ENCODE data around the gene EDN1.

DNA sequence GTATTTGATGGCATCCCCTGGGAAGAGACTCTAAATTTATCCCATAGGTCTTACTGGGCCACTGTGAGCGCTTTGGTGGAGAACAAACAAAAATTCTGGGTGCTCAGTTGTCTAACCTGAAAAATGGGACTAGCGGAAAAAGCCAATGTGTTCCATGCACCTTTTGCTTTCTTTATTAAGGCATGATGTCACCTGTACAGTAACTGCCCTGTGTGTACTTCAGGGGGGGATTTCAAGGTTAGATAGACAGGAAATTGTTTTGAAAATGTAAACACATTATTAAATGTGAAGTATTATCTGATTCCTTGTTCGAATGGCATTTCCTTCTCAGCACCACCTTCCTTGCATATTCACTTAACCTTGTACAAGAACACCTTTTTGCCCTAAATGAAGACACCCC, 1.2 kb upstream of the EDN1 start:
- TF ChIP-seq BHLHE40 (IDR thresholded peaks at IDR 0.05; ENCODE audit: low read depth, low read length), result no peak
- no peak for TF ChIP-seq POLR2A (IDR thresholded peaks at IDR 0.05; ENCODE audit: low read depth, low read length)
- TF ChIP-seq, protein P1, sequence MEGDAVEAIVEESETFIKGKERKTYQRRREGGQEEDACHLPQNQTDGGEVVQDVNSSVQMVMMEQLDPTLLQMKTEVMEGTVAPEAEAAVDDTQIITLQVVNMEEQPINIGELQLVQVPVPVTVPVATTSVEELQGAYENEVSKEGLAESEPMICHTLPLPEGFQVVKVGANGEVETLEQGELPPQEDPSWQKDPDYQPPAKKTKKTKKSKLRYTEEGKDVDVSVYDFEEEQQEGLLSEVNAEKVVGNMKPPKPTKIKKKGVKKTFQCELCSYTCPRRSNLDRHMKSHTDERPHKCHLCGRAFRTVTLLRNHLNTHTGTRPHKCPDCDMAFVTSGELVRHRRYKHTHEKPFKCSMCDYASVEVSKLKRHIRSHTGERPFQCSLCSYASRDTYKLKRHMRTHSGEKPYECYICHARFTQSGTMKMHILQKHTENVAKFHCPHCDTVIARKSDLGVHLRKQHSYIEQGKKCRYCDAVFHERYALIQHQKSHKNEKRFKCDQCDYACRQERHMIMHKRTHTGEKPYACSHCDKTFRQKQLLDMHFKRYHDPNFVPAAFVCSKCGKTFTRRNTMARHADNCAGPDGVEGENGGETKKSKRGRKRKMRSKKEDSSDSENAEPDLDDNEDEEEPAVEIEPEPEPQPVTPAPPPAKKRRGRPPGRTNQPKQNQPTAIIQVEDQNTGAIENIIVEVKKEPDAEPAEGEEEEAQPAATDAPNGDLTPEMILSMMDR (conservative IDR thresholded peaks at IDR 0.05; ENCODE audit: low read depth, low read length), result no peak
- TF ChIP-seq SMC3 (IDR thresholded peaks at IDR 0.05; ENCODE audit: low read depth, low read length), result no peak
- no peak for TF ChIP-seq NFE2L2 (IDR thresholded peaks at IDR 0.05; ENCODE audit: low read depth, low read length)
- no peak for TF ChIP-seq RFX5 (IDR thresholded peaks at IDR 0.05; ENCODE audit: low read depth, low read length)
- TF ChIP-seq MXI1 (IDR thresholded peaks at IDR 0.05; ENCODE audit: borderline replicate concordance, low read depth, low read length), result no peak
- TF ChIP-seq RAD21 (IDR thresholded peaks at IDR 0.05; ENCODE audit: low read length), result no peak
- TF ChIP-seq MAZ (IDR thresholded peaks at IDR 0.05; ENCODE audit: borderline replicate concordance, low read depth, low read length), result no peak
- TF ChIP-seq RCOR1 (IDR thresholded peaks at IDR 0.05; ENCODE audit: insufficient replicate concordance, low read length), result no peak
- no peak for TF ChIP-seq ELK1 (IDR thresholded peaks at IDR 0.05; ENCODE audit: borderline replicate concordance, low read depth, low read length)
- no peak for TF ChIP-seq USF2 (IDR thresholded peaks at IDR 0.05; ENCODE audit: low read depth, low read length)
- TF ChIP-seq FOS (IDR thresholded peaks at IDR 0.05; ENCODE audit: low read depth, low read length), result no peak

All from IMR-90 (cell line).